Measurements from ENCODE around the gene ZC3H8.

ZC3H8 gene

GRCh38 chr2:112275887-112276773, 21.3 kb upstream of the ZC3H8 start:
- DNase-seq, result peak; percentile 88
- no peaks in the 10 kb centered on the region for H3K27me3 Mint-ChIP-seq
- no peaks in the 10 kb centered on the region for H3K9me3 Mint-ChIP-seq
- H3K36me3 Mint-ChIP-seq (ENCODE audit: low read depth), result peaks cover 4% of the 10 kb centered on the region
- H3K4me1 Mint-ChIP-seq (ENCODE audit: low read depth), result peaks cover 35% of the 10 kb centered on the region
- peak overlapping the region; percentile 99 for H3K27ac Mint-ChIP-seq
- H3K4me3 Mint-ChIP-seq, result peak overlapping the region; percentile 95

GRCh38 chr2:112275311-112275886, 20.6 kb upstream of the ZC3H8 start, which contains the start of gene ZC3H6:
ZC3H6 (plus strand) TSS chr2:112275597; CDS start chr2:112275995, 398 bp downstream.
- peaks cover 29% of the 10 kb centered on the region for H3K4me1 Mint-ChIP-seq (ENCODE audit: low read depth)
- H3K27me3 Mint-ChIP-seq, result no peaks in the 10 kb centered on the region
- peaks cover 4% of the 10 kb centered on the region for H3K36me3 Mint-ChIP-seq (ENCODE audit: low read depth)
- DNase-seq, result peak; percentile 100
- H3K9me3 Mint-ChIP-seq, result no peaks in the 10 kb centered on the region
- peak within 1 kb of the TSS; percentile 99 for H3K27ac Mint-ChIP-seq
- H3K4me3 Mint-ChIP-seq, result peak within 1 kb of the TSS; percentile 95

GRCh38 chr2:112273349-112273748, 18.5 kb upstream of the ZC3H8 start:
- no peak for DNase-seq
- Mint-ChIP-seq H3K27me3 (no peaks in the 10 kb centered on the region), H3K27ac (no peak overlapping the region), H3K4me1 (ENCODE audit: low read depth) (peaks cover 16% of the 10 kb centered on the region), H3K36me3 (ENCODE audit: low read depth) (peaks cover 4% of the 10 kb centered on the region), H3K9me3 (peaks cover 3% of the 10 kb centered on the region), H3K4me3 (peak overlapping the region; percentile 24)

- Mint-ChIP-seq H3K27me3 (no peaks in the 10 kb centered on the region), H3K27ac (no peak overlapping the region), H3K4me1 (ENCODE audit: low read depth) (peaks cover 12% of the 10 kb centered on the region)
Measured at GRCh38 chr2:112272669-112273068, 17.8 kb upstream of the ZC3H8 start.

GRCh38 chr2:112268547-112268946, 13.7 kb upstream of the ZC3H8 start:
- Mint-ChIP-seq H3K4me1 (ENCODE audit: low read depth) (peaks cover 6% of the 10 kb centered on the region), H3K9me3 (peaks cover 5% of the 10 kb centered on the region), H3K27me3 (no peaks in the 10 kb centered on the region), H3K36me3 (ENCODE audit: low read depth) (no peaks in the 10 kb centered on the region), H3K4me3 (no peak overlapping the region), H3K27ac (no peak overlapping the region)
- no peak for DNase-seq

More at GRCh38 chr2:112272669-112273068, 17.8 kb upstream of the ZC3H8 start:
- no peak for DNase-seq
- H3K4me3 Mint-ChIP-seq, result no peak overlapping the region
- peaks cover 5% of the 10 kb centered on the region for H3K9me3 Mint-ChIP-seq
- H3K36me3 Mint-ChIP-seq (ENCODE audit: low read depth), result peaks cover 4% of the 10 kb centered on the region

- H3K4me3 Mint-ChIP-seq, result no peak overlapping the region
- H3K27ac Mint-ChIP-seq, result no peak overlapping the region
- H3K27me3 Mint-ChIP-seq, result no peaks in the 10 kb centered on the region
- H3K9me3 Mint-ChIP-seq, result no peaks in the 10 kb centered on the region
- DNase-seq, result no peak
- peaks cover 13% of the 10 kb centered on the region for H3K4me1 Mint-ChIP-seq (ENCODE audit: low read depth)
- H3K36me3 Mint-ChIP-seq (ENCODE audit: low read depth), result no peaks in the 10 kb centered on the region
Measured at GRCh38 chr2:112262876-112263275, 8.0 kb upstream of the ZC3H8 start.

- peaks cover 18% of the 10 kb centered on the region for H3K4me1 Mint-ChIP-seq (ENCODE audit: low read depth)
- no peaks in the 10 kb centered on the region for H3K36me3 Mint-ChIP-seq (ENCODE audit: low read depth)
- H3K27me3 Mint-ChIP-seq, result no peaks in the 10 kb centered on the region
- no peaks in the 10 kb centered on the region for H3K9me3 Mint-ChIP-seq
- no peak overlapping the region for H3K4me3 Mint-ChIP-seq
- DNase-seq, result no peak
- H3K27ac Mint-ChIP-seq, result no peak overlapping the region
Measured at GRCh38 chr2:112260295-112260625, 5.4 kb upstream of the ZC3H8 start.

- H3K27me3 Mint-ChIP-seq, result no peaks in the 10 kb centered on the region
Measured at GRCh38 chr2:112259509-112260294, 4.9 kb upstream of the ZC3H8 start.

GRCh38 chr2:112257575-112257974, 2.7 kb upstream of the ZC3H8 start:
- peaks cover 33% of the 10 kb centered on the region for H3K4me1 Mint-ChIP-seq (ENCODE audit: low read depth)
- no peaks in the 10 kb centered on the region for H3K27me3 Mint-ChIP-seq
- no peak for DNase-seq

More at GRCh38 chr2:112259509-112260294, 4.9 kb upstream of the ZC3H8 start:
- peaks cover 18% of the 10 kb centered on the region for H3K4me1 Mint-ChIP-seq (ENCODE audit: low read depth)
- peak; percentile 87 for DNase-seq
- no peaks in the 10 kb centered on the region for H3K9me3 Mint-ChIP-seq
- peak overlapping the region; percentile 56 for H3K4me3 Mint-ChIP-seq
- H3K36me3 Mint-ChIP-seq (ENCODE audit: low read depth), result no peaks in the 10 kb centered on the region
- peak overlapping the region; percentile 2 for H3K27ac Mint-ChIP-seq

GRCh38 chr2:112256654-112257053, 1.8 kb upstream of the ZC3H8 start:
- no peak overlapping the region for H3K27ac Mint-ChIP-seq
- H3K27me3 Mint-ChIP-seq, result no peaks in the 10 kb centered on the region
- DNase-seq, result no peak
- peaks cover 33% of the 10 kb centered on the region for H3K4me1 Mint-ChIP-seq (ENCODE audit: low read depth)
- H3K9me3 Mint-ChIP-seq, result no peaks in the 10 kb centered on the region
- no peak overlapping the region for H3K4me3 Mint-ChIP-seq
- peaks cover 14% of the 10 kb centered on the region for H3K36me3 Mint-ChIP-seq (ENCODE audit: low read depth)

More at GRCh38 chr2:112257575-112257974, 2.7 kb upstream of the ZC3H8 start:
- no peak overlapping the region for H3K27ac Mint-ChIP-seq
- H3K36me3 Mint-ChIP-seq (ENCODE audit: low read depth), result peaks cover 14% of the 10 kb centered on the region
- no peaks in the 10 kb centered on the region for H3K9me3 Mint-ChIP-seq
- no peak overlapping the region for H3K4me3 Mint-ChIP-seq

GRCh38 chr2:112255875-112256274, 1.0 kb upstream of the ZC3H8 start:
- peaks cover 14% of the 10 kb centered on the region for H3K36me3 Mint-ChIP-seq (ENCODE audit: low read depth)
- no peak overlapping the region for H3K4me3 Mint-ChIP-seq
- no peaks in the 10 kb centered on the region for H3K9me3 Mint-ChIP-seq
- DNase-seq, result no peak
- peaks cover 33% of the 10 kb centered on the region for H3K4me1 Mint-ChIP-seq (ENCODE audit: low read depth)
- H3K27ac Mint-ChIP-seq, result no peak overlapping the region
- no peaks in the 10 kb centered on the region for H3K27me3 Mint-ChIP-seq

- Mint-ChIP-seq H3K27me3 (no peaks in the 10 kb centered on the region), H3K36me3 (ENCODE audit: low read depth) (peaks cover 25% of the 10 kb centered on the region), H3K4me3 (no peak overlapping the region), H3K27ac (peak overlapping the region; percentile 96), H3K9me3 (no peaks in the 10 kb centered on the region), H3K4me1 (ENCODE audit: low read depth) (peaks cover 24% of the 10 kb centered on the region)
- no peak for DNase-seq
Measured at GRCh38 chr2:112253261-112253815, 1.5 kb downstream of the ZC3H8 start.

- no peaks in the 10 kb centered on the region for H3K9me3 Mint-ChIP-seq
- DNase-seq, result no peak
- no peaks in the 10 kb centered on the region for H3K27me3 Mint-ChIP-seq
- H3K4me3 Mint-ChIP-seq, result no peak overlapping the region
- peaks cover 23% of the 10 kb centered on the region for H3K4me1 Mint-ChIP-seq (ENCODE audit: low read depth)
- H3K27ac Mint-ChIP-seq, result no peak overlapping the region
- H3K36me3 Mint-ChIP-seq (ENCODE audit: low read depth), result peaks cover 44% of the 10 kb centered on the region
Measured at GRCh38 chr2:112251271-112251670, 3.6 kb downstream of the ZC3H8 start.

- no peak for DNase-seq
- peak overlapping the region; percentile 71 for H3K27ac Mint-ChIP-seq
- peaks cover 89% of the 10 kb centered on the region for H3K36me3 Mint-ChIP-seq (ENCODE audit: low read depth)
- H3K27me3 Mint-ChIP-seq, result no peaks in the 10 kb centered on the region
- no peak overlapping the region for H3K4me3 Mint-ChIP-seq
- peaks cover 40% of the 10 kb centered on the region for H3K4me1 Mint-ChIP-seq (ENCODE audit: low read depth)
- H3K9me3 Mint-ChIP-seq, result no peaks in the 10 kb centered on the region
Measured at GRCh38 chr2:112244854-112245253, 10.0 kb downstream of the ZC3H8 start.
